Activated naive CD4-positive, alpha-beta T cell treated with anti-CD3 and anti-CD28 coated beads, Interleukin-2, amount 10 ng/mL, durations not matched to agents 7 days and 5 days (primary cell): ENCODE results near the gene TSPAN14.
"Not testable (repeated sequence)": the region's sequence is repeated elsewhere in the genome, so short reads cannot be mapped to it uniquely, and the experiment has no call there.

Experiments
- CTCF ChIA-PET: fragments of 350-600 bp; sonication (Branson Sonifier 250); formaldehyde crosslinking; loops from one replicate; lab custom pipeline; 2021; ENCODE audit warnings: antibody characterized with exemption; lab: Charles Lee
- DNase-seq: peaks from one replicate; pipeline ENCODE4 v3.0.0-alpha.2; 2020
- H3K27ac Mint-ChIP-seq: one replicate; pipeline ENCODE4 v1.8.0; 2021; ENCODE audit warnings: mild to moderate bottlenecking, moderate library complexity, mixed read lengths
- H3K27me3 Mint-ChIP-seq: one replicate; pipeline ENCODE4 v1.8.0; 2021; ENCODE audit warnings: mild to moderate bottlenecking, mixed read lengths
- H3K36me3 Mint-ChIP-seq: one replicate; pipeline ENCODE4 v1.8.0; 2021; ENCODE audit warnings: mixed read lengths
- H3K4me1 Mint-ChIP-seq: one replicate; pipeline ENCODE4 v1.8.0; 2021; ENCODE audit warnings: mixed read lengths
- H3K4me3 Mint-ChIP-seq: one replicate; pipeline ENCODE4 v1.8.0; 2021; ENCODE audit warnings: mild to moderate bottlenecking, moderate library complexity, mixed read lengths
- H3K9me3 Mint-ChIP-seq: one replicate; pipeline ENCODE4 v1.8.0; 2021; ENCODE audit warnings: mixed read lengths

TSPAN14 gene

GRCh38 chr10:80413271-80413996 lies 40.7 kb upstream of the TSPAN14 start:
- H3K36me3 Mint-ChIP-seq, result no peaks in the 10 kb centered on the region
- H3K4me3 Mint-ChIP-seq, result no peak overlapping the region
- H3K27me3 Mint-ChIP-seq, result peaks cover 5% of the 10 kb centered on the region
- CTCF ChIA-PET, result interaction anchor here (2.1 kb wide), 1 partner anchor 36 kb away, joined by 6 read pairs; no protein-coding TSS in a partner anchor
- peaks cover 9% of the 10 kb centered on the region for H3K4me1 Mint-ChIP-seq
- DNase-seq, result no peak
- no peaks in the 10 kb centered on the region for H3K9me3 Mint-ChIP-seq
- H3K27ac Mint-ChIP-seq, result no peak overlapping the region

GRCh38 chr10:80414142-80414895 lies 39.8 kb upstream of the TSPAN14 start:
- DNase-seq, result no peak
- no peak overlapping the region for H3K27ac Mint-ChIP-seq
- peaks cover 5% of the 10 kb centered on the region for H3K4me1 Mint-ChIP-seq
- H3K4me3 Mint-ChIP-seq, result no peak overlapping the region
- no peaks in the 10 kb centered on the region for H3K36me3 Mint-ChIP-seq
- H3K27me3 Mint-ChIP-seq, result no peaks in the 10 kb centered on the region
- CTCF ChIA-PET, result interaction anchor here (1.2 to 2.1 kb wide), 2 partner anchors 36 to 249 kb away, joined by 3 to 6 read pairs; no protein-coding TSS in a partner anchor
- H3K9me3 Mint-ChIP-seq, result no peaks in the 10 kb centered on the region

GRCh38 chr10:80415734-80416478 lies 38.2 kb upstream of the TSPAN14 start:
- no peaks in the 10 kb centered on the region for H3K36me3 Mint-ChIP-seq
- peaks cover 4% of the 10 kb centered on the region for H3K4me1 Mint-ChIP-seq
- no peaks in the 10 kb centered on the region for H3K9me3 Mint-ChIP-seq
- no peak overlapping the region for H3K4me3 Mint-ChIP-seq
- CTCF ChIA-PET, result interaction anchor here (1.2 kb wide), 1 partner anchor 247 kb away, joined by 3 read pairs; no protein-coding TSS in a partner anchor
- DNase-seq, result no peak
- no peaks in the 10 kb centered on the region for H3K27me3 Mint-ChIP-seq
- no peak overlapping the region for H3K27ac Mint-ChIP-seq

GRCh38 chr10:80416479-80417098 lies 37.5 kb upstream of the TSPAN14 start:
- no peak for DNase-seq
- Mint-ChIP-seq H3K36me3 (no peaks in the 10 kb centered on the region), H3K4me3 (no peak overlapping the region), H3K27ac (no peak overlapping the region), H3K27me3 (no peaks in the 10 kb centered on the region), H3K9me3 (no peaks in the 10 kb centered on the region), H3K4me1 (peaks cover 4% of the 10 kb centered on the region)
- CTCF ChIA-PET, result no interaction called here

- H3K4me1 Mint-ChIP-seq, H3K27me3 Mint-ChIP-seq, H3K9me3 Mint-ChIP-seq, CTCF ChIA-PET, H3K27ac Mint-ChIP-seq, DNase-seq, H3K36me3 Mint-ChIP-seq, H3K4me3 Mint-ChIP-seq: not testable (repeated sequence)
These were observed 36.9 kb upstream of the TSPAN14 start for GRCh38 chr10:80417256-80417655.

GRCh38 chr10:80421050-80421706 lies 32.9 kb upstream of the TSPAN14 start:
- Mint-ChIP-seq H3K9me3 (no peaks in the 10 kb centered on the region), H3K27me3 (no peaks in the 10 kb centered on the region), H3K4me1 (no peaks in the 10 kb centered on the region), H3K27ac (no peak overlapping the region), H3K4me3 (no peak overlapping the region), H3K36me3 (peaks cover 1% of the 10 kb centered on the region)
- CTCF ChIA-PET, result interaction anchor here (1.2 to 1.6 kb wide), 3 partner anchors 23 to 85 kb away, joined by 3 to 8 read pairs (median 3); no protein-coding TSS in a partner anchor
- DNase-seq, result no peak

GRCh38 chr10:80421707-80422536 lies 32.2 kb upstream of the TSPAN14 start:
- Mint-ChIP-seq H3K4me1 (no peaks in the 10 kb centered on the region), H3K27ac (no peak overlapping the region), H3K36me3 (peaks cover 1% of the 10 kb centered on the region), H3K27me3 (no peaks in the 10 kb centered on the region), H3K4me3 (no peak overlapping the region), H3K9me3 (no peaks in the 10 kb centered on the region)
- CTCF ChIA-PET, result interaction anchor here (0.9 to 1.6 kb wide), 3 partner anchors 22 to 84 kb away, joined by 3 to 8 read pairs (median 3); no protein-coding TSS in a partner anchor
- no peak for DNase-seq

GRCh38 chr10:80425901-80426300 lies 28.2 kb upstream of the TSPAN14 start:
- CTCF ChIA-PET, result interaction anchor here (1.0 to 2.6 kb wide), 2 partner anchors 18 to 80 kb away, joined by 3 to 9 read pairs; no protein-coding TSS in a partner anchor
- Mint-ChIP-seq H3K4me3 (no peak overlapping the region), H3K36me3 (peaks cover 3% of the 10 kb centered on the region), H3K27ac (peak overlapping the region; percentile 21), H3K27me3 (no peaks in the 10 kb centered on the region), H3K4me1 (no peaks in the 10 kb centered on the region), H3K9me3 (no peaks in the 10 kb centered on the region)
- DNase-seq, result no peak

- H3K9me3 Mint-ChIP-seq, result no peaks in the 10 kb centered on the region
- CTCF ChIA-PET, result interaction anchor here (2.6 kb wide), 1 partner anchor 78 kb away, joined by 9 read pairs; no protein-coding TSS in a partner anchor
- no peak for DNase-seq
- no peak overlapping the region for H3K27ac Mint-ChIP-seq
- H3K36me3 Mint-ChIP-seq, result peaks cover 3% of the 10 kb centered on the region
- H3K4me1 Mint-ChIP-seq, result no peaks in the 10 kb centered on the region
- H3K4me3 Mint-ChIP-seq, result no peak overlapping the region
- no peaks in the 10 kb centered on the region for H3K27me3 Mint-ChIP-seq
These were observed 26.6 kb upstream of the TSPAN14 start for GRCh38 chr10:80427541-80427940.

GRCh38 chr10:80429521-80429973 lies 24.6 kb upstream of the TSPAN14 start:
- Mint-ChIP-seq H3K4me3 (no peak overlapping the region), H3K4me1 (no peaks in the 10 kb centered on the region), H3K27me3 (no peaks in the 10 kb centered on the region), H3K9me3 (no peaks in the 10 kb centered on the region), H3K36me3 (peaks cover 3% of the 10 kb centered on the region), H3K27ac (no peak overlapping the region)
- CTCF ChIA-PET, result interaction anchor here (0.7 to 1.6 kb wide), 3 partner anchors 15 to 170 kb away, joined by 3 to 6 read pairs (median 3); no protein-coding TSS in a partner anchor
- DNase-seq, result no peak

GRCh38 chr10:80433134-80433533 lies 21.0 kb upstream of the TSPAN14 start:
- CTCF ChIA-PET, result interaction anchor here (5.8 kb wide), 1 partner anchor 11 kb away, joined by 29 read pairs; no protein-coding TSS in a partner anchor
- Mint-ChIP-seq H3K27ac (no peak overlapping the region), H3K4me1 (no peaks in the 10 kb centered on the region), H3K9me3 (no peaks in the 10 kb centered on the region), H3K27me3 (peaks cover 17% of the 10 kb centered on the region), H3K36me3 (peaks cover 2% of the 10 kb centered on the region), H3K4me3 (no peak overlapping the region)
- no peak for DNase-seq

- Mint-ChIP-seq H3K36me3 (no peaks in the 10 kb centered on the region), H3K4me3 (no peak overlapping the region), H3K27me3 (peaks cover 24% of the 10 kb centered on the region), H3K9me3 (no peaks in the 10 kb centered on the region), H3K27ac (no peak overlapping the region), H3K4me1 (no peaks in the 10 kb centered on the region)
- no peak for DNase-seq
- CTCF ChIA-PET, result no interaction called here
These were observed 17.5 kb upstream of the TSPAN14 start for GRCh38 chr10:80436446-80437098.
